GM19351 (cell line): ENCODE measurements around the gene UQCR10.

Source experiments
- ATAC-seq: cut with Tn5 transposase; IDR thresholded peaks from one replicate; pipeline ENCODE4 v1.9.1; 2021; ENCODE audit warnings: mild to moderate bottlenecking, moderate library complexity; ENCODE audit not compliant: unreplicated experiment

The UQCR10 gene

GRCh38 chr22:29767171-29768051 is at the start of gene UQCR10:
Gene UQCR10, plus strand, starts transcription at chr22:29767369. Its CDS starts 30 bp downstream, at chr22:29767399.
- peak; percentile 61 for ATAC-seq

- no peak for ATAC-seq
These were observed 49.4 kb upstream of the UQCR10 start for GRCh38 chr22:29717789-29718188.

- ATAC-seq, result no peak
These were observed 47.9 kb upstream of the UQCR10 start for GRCh38 chr22:29718949-29719898.

- ATAC-seq, result no peak
These were observed 47.1 kb upstream of the UQCR10 start, which contains the start of gene CABP7 for GRCh38 chr22:29719899-29720645. Gene CABP7, plus strand, starts transcription at chr22:29720003. Its CDS starts 422 bp downstream, at chr22:29720425.

- ATAC-seq, result no peak
These were observed 46.3 kb upstream of the UQCR10 start for GRCh38 chr22:29720811-29721323.

GRCh38 chr22:29722151-29722550 is 45.0 kb upstream of the UQCR10 start:
- no peak for ATAC-seq

GRCh38 chr22:29722587-29722986 is 44.6 kb upstream of the UQCR10 start:
- ATAC-seq, result no peak

GRCh38 chr22:29723766-29724165 is 43.4 kb upstream of the UQCR10 start:
- ATAC-seq, result no peak

- no peak for ATAC-seq
These were observed 42.3 kb upstream of the UQCR10 start for GRCh38 chr22:29724843-29725242.

- ATAC-seq, result no peak
These were observed 41.1 kb upstream of the UQCR10 start for GRCh38 chr22:29726106-29726505.

GRCh38 chr22:29726512-29727130 is 40.5 kb upstream of the UQCR10 start:
- ATAC-seq, result no peak

- ATAC-seq, result no peak
These were observed 40.0 kb upstream of the UQCR10 start for GRCh38 chr22:29727131-29727523.

GRCh38 chr22:29729161-29729560 is 38.0 kb upstream of the UQCR10 start:
- ATAC-seq, result no peak

- no peak for ATAC-seq
These were observed 35.9 kb upstream of the UQCR10 start for GRCh38 chr22:29731058-29731850.

- no peak for ATAC-seq
These were observed 34.3 kb upstream of the UQCR10 start for GRCh38 chr22:29732883-29733282.

- no peak for ATAC-seq
These were observed 33.6 kb upstream of the UQCR10 start for GRCh38 chr22:29733362-29734201.

GRCh38 chr22:29734406-29734805 is 32.8 kb upstream of the UQCR10 start:
- ATAC-seq, result no peak

- ATAC-seq, result no peak
These were observed 32.3 kb upstream of the UQCR10 start for GRCh38 chr22:29734838-29735237.
